ENCODE measurements around the gene MFSD6.

MFSD6 gene

GRCh38 chr2:190534310-190535120 lies 126.4 kb downstream of the MFSD6 start, which contains the start of gene NEMP2:
NEMP2 (minus strand) TSS chr2:190534722; CDS start chr2:190534655, 67 bp downstream.
- peak; percentile 84 for DNase-seq

DNA sequence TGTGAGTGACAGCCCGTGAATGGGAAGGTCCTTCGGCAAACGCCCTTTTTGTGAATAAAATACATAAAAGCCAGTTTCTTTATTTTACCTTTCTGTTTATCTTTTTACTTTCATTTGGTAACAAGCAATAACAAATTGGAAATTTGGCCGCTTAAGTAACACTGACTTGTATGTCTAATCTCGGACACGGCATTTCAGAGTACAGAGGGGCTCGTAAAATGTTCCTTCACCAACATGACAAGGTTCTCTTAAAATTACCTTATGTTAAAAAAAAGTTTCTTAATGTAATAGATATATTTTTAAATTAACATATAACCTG lies 126.9 kb downstream of the MFSD6 start:
- no peak for DNase-seq

- DNase-seq: no peak
These were observed 127.4 kb downstream of the MFSD6 start for GRCh38 chr2:190535586-190535985.

DNA sequence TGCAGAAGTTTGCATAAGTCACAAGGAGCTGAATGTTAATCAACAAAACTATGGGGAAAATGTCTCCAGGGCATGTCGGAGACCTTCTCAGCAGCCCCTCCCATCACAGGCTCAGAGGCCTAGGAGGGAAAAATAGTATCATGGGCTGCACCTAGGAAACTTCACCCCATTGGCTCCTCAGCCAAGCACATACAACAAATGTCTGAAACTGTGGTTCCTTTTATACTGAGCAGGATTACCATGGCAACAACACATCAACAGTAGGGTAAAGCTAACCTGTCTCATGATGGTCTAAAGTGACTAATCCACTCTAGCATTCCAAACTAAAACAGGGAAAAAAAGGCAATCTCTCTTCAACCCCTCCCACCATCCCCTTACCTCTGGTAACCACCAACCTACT lies 129.6 kb downstream of the MFSD6 start:
- no peak for DNase-seq

- DNase-seq: no peak
These were observed 130.0 kb downstream of the MFSD6 start for GRCh38 chr2:190538201-190538600.

DNA sequence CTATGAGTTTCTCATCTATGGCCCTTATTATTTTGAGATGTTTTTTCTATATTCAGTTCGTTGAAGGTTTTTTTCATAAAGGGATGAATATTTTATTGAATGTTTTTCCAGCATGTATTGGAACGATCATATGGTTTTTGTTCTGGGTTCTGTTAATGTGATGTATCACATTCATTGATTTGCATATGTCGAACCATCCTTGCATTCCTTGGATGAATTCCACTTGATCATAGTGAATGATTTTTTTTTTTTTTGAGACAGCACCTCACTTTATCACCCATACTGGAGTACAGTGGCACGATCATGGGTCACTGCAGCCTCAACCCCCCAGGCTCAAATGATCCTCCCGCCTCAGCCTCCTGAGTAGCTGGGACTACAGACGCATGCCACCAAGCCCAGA lies 131.9 kb downstream of the MFSD6 start:
- no peak for DNase-seq

DNA sequence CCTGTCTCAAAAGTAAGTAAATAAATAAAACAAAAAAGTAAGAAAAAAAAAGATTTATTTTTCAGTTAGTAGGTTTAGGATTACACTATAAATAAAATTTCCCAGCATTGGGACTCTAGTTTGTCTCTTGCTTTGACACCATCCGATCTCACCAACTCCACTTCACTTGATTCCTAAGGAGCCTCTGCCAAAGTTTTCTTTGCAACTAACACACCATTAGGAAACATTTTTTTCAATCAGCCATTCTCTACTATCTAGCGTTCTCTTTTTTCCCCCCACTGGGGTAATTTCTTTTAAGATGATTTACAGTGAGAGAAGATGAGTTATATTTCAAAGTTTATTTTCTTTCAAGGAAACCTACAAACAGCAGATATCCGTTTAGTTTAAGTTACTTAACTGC lies 136.9 kb downstream of the MFSD6 start:
- no peak for DNase-seq

- no peak for DNase-seq
These were observed 137.6 kb downstream of the MFSD6 start for GRCh38 chr2:190545555-190546385.

- DNase-seq: no peak
These were observed 138.6 kb downstream of the MFSD6 start for GRCh38 chr2:190546734-190547133.

- DNase-seq: no peak
These were observed 139.7 kb downstream of the MFSD6 start for GRCh38 chr2:190547886-190548285.

DNA sequence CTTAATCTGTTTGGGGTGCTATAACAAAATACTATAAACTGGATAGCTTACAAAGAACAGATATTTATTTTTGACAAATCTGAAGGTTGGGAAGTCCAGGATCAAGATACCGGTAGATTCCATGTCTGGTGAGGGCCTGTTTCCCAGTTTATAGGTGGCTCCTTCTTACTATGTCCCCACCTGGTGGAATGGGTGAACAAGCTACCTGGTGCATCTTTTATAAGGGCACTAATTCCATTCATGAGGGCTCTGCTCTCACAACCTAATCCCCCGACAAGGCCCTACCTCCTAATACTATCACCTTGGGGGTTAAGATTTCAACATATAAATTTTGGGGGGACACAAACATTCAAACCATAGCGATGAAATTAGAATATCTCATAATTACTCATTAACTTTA lies 142.0 kb downstream of the MFSD6 start:
- DNase-seq: no peak
